Esophagus squamous epithelium (tissue), 5 donors: ENCODE measurements around the gene TSR3. TPM values are rescaled to one million over a fixed set of nuclear protein-coding genes. Genes with fewer than 3 reads are reported as not detected.

ENCODE experiments used
- DNase-seq: peaks from one replicate; lab custom pipeline; 2025; lab: John Stamatoyannopoulos, UW
- H3K27ac ChIP-seq, 4 donors: fragments of 200-600 bp; sonication (generic); one replicate each; pipeline ENCODE4 v1.5.1; 2016 to 2019; ENCODE audit warnings: mild to moderate bottlenecking in 1 of 4
- H3K27me3 ChIP-seq, 4 donors: fragments of 200-600 bp; sonication (generic); 1 replicate in 3 of 4; 2 replicates in 1 of 4; pipeline versions ENCODE4 v1.5.1 to v1.6.0; 2017 to 2021; ENCODE audit warnings: antibody characterized with exemption in 1 of 4
- H3K36me3 ChIP-seq, 3 donors: fragments of 200-600 bp; sonication (generic); one replicate each; pipeline ENCODE4 v1.5.1; 2016 to 2019
- H3K4me1 ChIP-seq, 3 donors: fragments of 200-600 bp; sonication (generic); one replicate each; pipeline ENCODE4 v1.5.1; 2017 to 2019
- H3K4me3 ChIP-seq, 4 donors: fragments of 200-600 bp; sonication (generic); 1 replicate in 3 of 4; 2 replicates in 1 of 4; pipeline ENCODE4 v1.5.1; 2016 to 2019; ENCODE audit warnings: mild to moderate bottlenecking in 2 of 4, moderate library complexity in 1 of 4
- H3K9me3 ChIP-seq, 3 donors: fragments of 200-600 bp; sonication (generic); one replicate each; pipeline ENCODE4 v1.5.1; 2016 to 2019
- POLR2A ChIP-seq, 4 donors: fragments of 450-650 bp; IDR thresholded peaks; one replicate each; pipeline ENCODE4 v1.6.1; 2017; ENCODE audit warnings: antibody characterized with exemption in 4 of 4, mild to moderate bottlenecking in 4 of 4, moderate library complexity in 3 of 4
- WGBS, 2 donors: methylation state at CpG; one replicate each; pipeline ENCODE4 v1.1.5; 2018; 5-methylcytosine and 5-hydroxymethylcytosine counted together
- intact Hi-C: fragments of 100-400 bp; cut with DNase I; formaldehyde crosslinking; loops from one replicate; pipeline ENCODE4 v1.15.0; 2022
- total RNA-seq, 4 donors: library from RNA; depleted of rRNA; stranded (reverse); fragments of >200 nt; gene quantifications; one replicate each; pipeline ENCODE4 v1.1.0, GENCODE V29; 2016
- TF ChIP-seq, protein P1 (sequence below), 6 experiments: fragments of 450-650 bp in 4 of 6; fragments of 200-600 bp in 2 of 6; sonication (generic) in 2 of 6; IDR thresholded peaks; one replicate each; pipeline ENCODE4 v1.5.1; 2016 to 2019; ENCODE audit warnings: antibody characterized with exemption in 6 of 6, mild to moderate bottlenecking in 4 of 6, moderate library complexity in 4 of 6
- donor health status: DM: yes; HTN: yes; CAD: no.

TSR3 gene
- total RNA-seq, 4 donors from 2014 or later = 57.6 to 87.4 (median 70.5) TPM

GRCh38 chr16:1335211-1335971 lies 16.3 kb downstream of the TSR3 start:
- Histone ChIP-seq H3K4me1 (peaks cover 24 to 38% (median 31%) of the 10 kb centered on the region in 3 donors), H3K27me3 (peaks cover 18 to 89% (median 24%) of the 10 kb centered on the region in 4 donors), H3K36me3 (no peaks in the 10 kb centered on the region), H3K9me3 (peaks cover 0 to 4% (median 2%) of the 10 kb centered on the region in 3 donors), H3K4me3 (no peak overlapping the region), H3K27ac (no peak overlapping the region)
- TF ChIP-seq, protein P1, sequence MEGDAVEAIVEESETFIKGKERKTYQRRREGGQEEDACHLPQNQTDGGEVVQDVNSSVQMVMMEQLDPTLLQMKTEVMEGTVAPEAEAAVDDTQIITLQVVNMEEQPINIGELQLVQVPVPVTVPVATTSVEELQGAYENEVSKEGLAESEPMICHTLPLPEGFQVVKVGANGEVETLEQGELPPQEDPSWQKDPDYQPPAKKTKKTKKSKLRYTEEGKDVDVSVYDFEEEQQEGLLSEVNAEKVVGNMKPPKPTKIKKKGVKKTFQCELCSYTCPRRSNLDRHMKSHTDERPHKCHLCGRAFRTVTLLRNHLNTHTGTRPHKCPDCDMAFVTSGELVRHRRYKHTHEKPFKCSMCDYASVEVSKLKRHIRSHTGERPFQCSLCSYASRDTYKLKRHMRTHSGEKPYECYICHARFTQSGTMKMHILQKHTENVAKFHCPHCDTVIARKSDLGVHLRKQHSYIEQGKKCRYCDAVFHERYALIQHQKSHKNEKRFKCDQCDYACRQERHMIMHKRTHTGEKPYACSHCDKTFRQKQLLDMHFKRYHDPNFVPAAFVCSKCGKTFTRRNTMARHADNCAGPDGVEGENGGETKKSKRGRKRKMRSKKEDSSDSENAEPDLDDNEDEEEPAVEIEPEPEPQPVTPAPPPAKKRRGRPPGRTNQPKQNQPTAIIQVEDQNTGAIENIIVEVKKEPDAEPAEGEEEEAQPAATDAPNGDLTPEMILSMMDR (IDR thresholded peaks at IDR 0.05) = no peak
- no peak for TF ChIP-seq POLR2A (IDR thresholded peaks at IDR 0.05)
- intact Hi-C loops = no loop called here
- WGBS, 2 donors = 42% methylated on average over 2 of the region's 16 CpGs; no CpG with 5 or more reads in 1 of the 2 donors
- no peak for DNase-seq

GRCh38 chr16:1334739-1335138 lies 16.9 kb downstream of the TSR3 start:
- intact Hi-C loops = no loop called here
- 37% methylated on average over 2 of the region's 9 CpGs; no CpG with 5 or more reads in 1 of the 2 donors for WGBS, 2 donors
- Histone ChIP-seq H3K27ac (no peak overlapping the region), H3K4me1 (peaks cover 24 to 38% (median 31%) of the 10 kb centered on the region in 3 donors), H3K36me3 (no peaks in the 10 kb centered on the region), H3K27me3 (peaks cover 18 to 92% (median 24%) of the 10 kb centered on the region in 4 donors), H3K9me3 (peaks cover 0 to 7% (median 4%) of the 10 kb centered on the region in 3 donors), H3K4me3 (peak overlapping the region in 1 of 4 donors; percentile 63)
- no peak for TF ChIP-seq POLR2A (IDR thresholded peaks at IDR 0.05)
- TF ChIP-seq, protein P1 (IDR thresholded peaks at IDR 0.05) = no peak
- no peak for DNase-seq

DNA sequence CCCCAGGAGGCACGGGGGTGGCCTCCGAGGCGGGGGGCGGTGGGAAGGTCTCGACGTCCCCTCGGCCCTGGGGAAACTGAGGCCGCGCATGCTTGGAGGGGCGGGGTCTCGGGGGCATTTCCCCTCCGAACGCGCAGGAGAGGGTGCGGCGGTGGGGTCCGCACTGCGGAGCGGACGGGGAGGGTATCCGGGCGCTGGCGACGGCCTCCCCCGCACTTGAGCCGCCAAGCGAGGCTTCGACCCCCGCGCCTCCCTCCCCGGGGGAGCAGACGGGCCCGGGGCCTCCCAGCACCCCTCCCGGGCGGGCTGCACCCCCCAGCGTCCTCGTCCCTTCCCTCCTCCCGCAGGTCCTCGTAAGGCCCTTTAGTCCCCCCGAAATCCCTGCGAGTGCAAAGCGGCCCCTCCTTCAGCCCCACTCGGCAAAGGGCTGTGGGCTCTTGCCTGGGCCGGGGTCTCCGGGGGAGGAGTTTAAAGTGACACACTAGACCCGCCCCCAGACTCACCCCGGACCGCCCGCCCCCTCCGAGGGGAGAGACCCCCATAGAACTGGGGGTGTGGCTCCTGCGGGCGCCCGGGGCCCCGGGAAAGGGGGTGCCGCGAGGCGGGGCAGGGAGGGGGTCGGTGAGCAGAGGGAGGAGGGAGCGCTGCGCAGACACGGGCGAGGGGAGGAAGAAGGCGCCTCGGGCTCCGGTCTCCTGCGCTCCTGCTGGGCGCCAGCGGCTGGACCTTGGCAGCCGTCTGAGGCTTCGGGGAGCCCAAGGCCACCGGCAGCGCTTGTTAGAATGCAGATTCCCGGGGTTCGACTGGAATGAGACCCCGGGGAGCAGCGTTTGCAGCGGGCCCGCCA lies 17.6 kb downstream of the TSR3 start:
- WGBS, 2 donors = 0 to 3% methylated on average over 7 to 10 of the region's 78 CpGs
- Histone ChIP-seq H3K4me3 (peak overlapping the region; percentile 17 to 63 (median 35)), H3K27ac (no peak overlapping the region), H3K36me3 (no peaks in the 10 kb centered on the region), H3K4me1 (peaks cover 24 to 38% (median 31%) of the 10 kb centered on the region in 3 donors), H3K9me3 (peaks cover 0 to 7% (median 4%) of the 10 kb centered on the region in 3 donors), H3K27me3 (peaks cover 18 to 89% (median 24%) of the 10 kb centered on the region in 4 donors)
- DNase-seq = no peak
- TF ChIP-seq, protein P1 (IDR thresholded peaks at IDR 0.05) = no peak
- no peak for TF ChIP-seq POLR2A (IDR thresholded peaks at IDR 0.05)
- intact Hi-C loops = no loop called here

GRCh38 chr16:1333149-1333812 lies 18.4 kb downstream of the TSR3 start, which contains the start of gene BAIAP3:
Gene BAIAP3, plus strand, starts transcription at chr16:1333645. Its CDS starts 4,905 bp downstream, at chr16:1338550.
- Histone ChIP-seq H3K4me1 (peaks cover 24 to 38% (median 31%) of the 10 kb centered on the region in 3 donors), H3K27me3 (peaks cover 18 to 81% (median 24%) of the 10 kb centered on the region in 4 donors), H3K4me3 (peak within 1 kb of the TSS; percentile 17 to 63 (median 35)), H3K36me3 (no peaks in the 10 kb centered on the region), H3K9me3 (peaks cover 0 to 7% (median 4%) of the 10 kb centered on the region in 3 donors), H3K27ac (no peak within 1 kb of the TSS)
- DNase-seq = no peak
- intact Hi-C loops = no loop called here
- WGBS, 2 donors = no CpG with 5 or more reads among the region's 83 CpGs
- TF ChIP-seq, protein P1 (IDR thresholded peaks at IDR 0.05) = no peak
- peak in 1 of 4 donors; percentile 58 for TF ChIP-seq POLR2A (IDR thresholded peaks at IDR 0.05)
